T-cell (primary cell): ENCODE measurements around the gene FOXO3. TPM values are rescaled to one million over a fixed set of nuclear protein-coding genes. Genes with fewer than 3 reads are reported as not detected.

ENCODE experiments used
- ATAC-seq, 4 experiments: fragments of 200-7000 bp in 3 of 4; fragments of 150-1000 bp in 1 of 4; cut with Tn5 transposase; replicated peaks in 1 of 4; 1 replicate in 3 of 4; 2 replicates in 1 of 4; pipeline ENCODE4 v1.10.0; 2021; ENCODE audit warnings: moderate library complexity in 3 of 4, mild to moderate bottlenecking in 2 of 4, moderate number of reproducible peaks in 1 of 4
- CTCF ChIA-PET, 2 donors: fragments of 300-600 bp; sonication (Branson Sonifier 250); formaldehyde crosslinking; loops; one replicate each; lab custom pipeline; 2022; ENCODE audit warnings: antibody characterized with exemption in 2 of 2; lab: Charles Lee
- POLR2A ChIA-PET, 2 donors: fragments of 300-600 bp; sonication (Branson Sonifier 250); formaldehyde crosslinking; loops; one replicate each; lab custom pipeline; 2022; ENCODE audit warnings: antibody characterized with exemption in 2 of 2; lab: Charles Lee
- DNase-seq, 35 experiments: peaks; one replicate each; pipeline versions ENCODE4 v3.0.0 to v3.0.0-alpha.2; 2013 to 2023
- H3K27ac ChIP-seq: one replicate; pipeline ENCODE4 v1.5.1; 2013; ENCODE audit warnings: low read length
- H3K27me3 ChIP-seq, 2 experiments: replicated peaks in 1 of 2; 1 replicate in 1 of 2; 2 replicates in 1 of 2; pipeline versions ENCODE4 v1.6.1 to v1.7.0; 2013; ENCODE audit warnings: low read length in 1 of 2, mixed read lengths in 1 of 2; ENCODE audit not compliant: control insufficient read depth in 2 of 2, insufficient read depth in 2 of 2; ENCODE audit errors: extremely low read depth in 1 of 2
- H3K36me3 ChIP-seq, 2 donors: 1 replicate in 1 of 2; 2 replicates in 1 of 2; pipeline versions ENCODE4 v1.6.1 to v1.7.0; 2013; ENCODE audit warnings: low read length in 1 of 2; ENCODE audit not compliant: control insufficient read depth in 2 of 2, insufficient read depth in 1 of 2; ENCODE audit errors: extremely low read depth in 1 of 2
- H3K4me1 ChIP-seq, 2 experiments: 1 replicate in 1 of 2; 2 replicates in 1 of 2; pipeline versions ENCODE4 v1.6.1 to v1.7.0; 2013; ENCODE audit warnings: low read length in 2 of 2, mixed read lengths in 1 of 2; ENCODE audit not compliant: insufficient read depth in 2 of 2, control insufficient read depth in 1 of 2; ENCODE audit errors: extremely low read depth in 1 of 2
- H3K4me3 ChIP-seq, 2 donors: 1 replicate in 1 of 2; 2 replicates in 1 of 2; pipeline versions ENCODE4 v1.5.1 to v1.7.0; 2013; ENCODE audit warnings: mild to moderate bottlenecking in 2 of 2, low read length in 1 of 2, moderate library complexity in 1 of 2; ENCODE audit not compliant: control insufficient read depth in 1 of 2; ENCODE audit errors: extremely low read depth in 1 of 2
- H3K9me3 ChIP-seq: 2 replicates; pipeline ENCODE4 v1.7.0; 2013
- H3K27ac Mint-ChIP-seq, 2 donors: one replicate each; pipeline ENCODE4 v1.8.0; 2020 to 2021; ENCODE audit warnings: mild to moderate bottlenecking in 2 of 2, mixed read lengths in 2 of 2
- H3K27me3 Mint-ChIP-seq, 2 donors: one replicate each; pipeline ENCODE4 v1.8.0; 2021 to 2022; ENCODE audit warnings: mixed read lengths in 2 of 2
- H3K36me3 Mint-ChIP-seq: one replicate; pipeline ENCODE4 v1.8.0; 2021; ENCODE audit warnings: mixed read lengths
- H3K4me1 Mint-ChIP-seq, 3 donors: one replicate each; pipeline ENCODE4 v1.8.0; 2020 to 2022; ENCODE audit warnings: mixed read lengths in 3 of 3, mild to moderate bottlenecking in 1 of 3
- H3K4me3 Mint-ChIP-seq, 3 donors: one replicate each; pipeline ENCODE4 v1.8.0; 2020 to 2022; ENCODE audit warnings: mild to moderate bottlenecking in 3 of 3, mixed read lengths in 3 of 3, moderate library complexity in 3 of 3
- H3K9me3 Mint-ChIP-seq, 3 donors: one replicate each; pipeline ENCODE4 v1.8.0; 2020 to 2022; ENCODE audit warnings: mixed read lengths in 3 of 3
- WGBS: methylation state at CpG from one replicate; pipeline ENCODE4 v1.1.5; 2013; ENCODE audit warnings: missing lambda C conversion rate; ENCODE audit not compliant: insufficient coverage; 5-methylcytosine and 5-hydroxymethylcytosine counted together
- total RNA-seq, 35 experiments: library from RNA in 6 of 35; stranded (reverse) in 6 of 35; fragments of 120-200 nt in 1 of 35; gene quantifications; one replicate each; pipeline versions ENCODE4 v1.2.1 to v1.2.4 and lab custom pipeline; 2013 to 2026

FOXO3 gene
- total RNA-seq, 5 donors from 2014 or later (not counting 1 experiment from before 2014, with no cell fraction given), result 21.5 to 26.2 (median 22.2) TPM

- Histone ChIP-seq H3K4me1 (no peaks in the 10 kb centered on the region), H3K27ac (no peak overlapping the region), H3K27me3 (no peaks in the 10 kb centered on the region), H3K4me3 (no peak overlapping the region), H3K9me3 (no peaks in the 10 kb centered on the region), H3K36me3 (no peaks in the 10 kb centered on the region)
- no peak overlapping the region for H3K27ac Mint-ChIP-seq
- H3K27me3 Mint-ChIP-seq, result no peaks in the 10 kb centered on the region
- no peak overlapping the region for H3K4me3 Mint-ChIP-seq
- ATAC-seq (no peak), DNase-seq (no peak)
- peaks cover 28% of the 10 kb centered on the region for H3K36me3 Mint-ChIP-seq
- ChIA-PET POLR2A (no interaction called here), CTCF (no interaction called here)
- whole genome bisulfite sequencing, result 100% methylated on average over 3 of the region's 4 CpGs
- H3K9me3 Mint-ChIP-seq, result no peaks in the 10 kb centered on the region
- H3K4me1 Mint-ChIP-seq, result peaks cover 29 to 44% (median 35%) of the 10 kb centered on the region in 3 donors
These were observed 83.5 kb downstream of the FOXO3 start for GRCh38 chr6:108644252-108644651.

DNA sequence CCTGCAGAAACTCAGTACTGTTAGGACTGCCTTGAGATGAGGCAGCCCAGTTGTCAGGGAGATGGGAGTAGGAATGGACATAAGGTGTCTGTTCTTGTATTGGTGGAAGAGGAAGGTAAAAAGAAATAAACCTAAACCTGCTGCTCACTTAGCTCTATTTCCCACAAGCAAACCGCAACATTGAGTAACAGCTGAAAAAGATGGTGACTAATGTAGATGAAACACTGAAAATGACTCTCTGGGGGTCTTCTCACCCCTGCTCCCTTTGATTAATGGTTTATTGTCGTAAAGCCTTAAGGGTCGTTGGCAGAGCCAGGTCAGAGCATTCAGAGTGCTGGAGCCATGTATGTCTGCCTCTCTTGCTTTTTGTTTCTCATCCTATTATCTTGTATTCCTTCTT lies 87.5 kb downstream of the FOXO3 start:
- Mint-ChIP-seq H3K36me3 (peaks cover 24% of the 10 kb centered on the region), H3K4me3 (no peak overlapping the region), H3K9me3 (no peaks in the 10 kb centered on the region), H3K27me3 (no peaks in the 10 kb centered on the region), H3K4me1 (peaks cover 43 to 57% (median 55%) of the 10 kb centered on the region in 3 donors), H3K27ac (no peak overlapping the region)
- DNase-seq (no peak), ATAC-seq (no peak)
- WGBS, result no CpG with 5 or more reads among the region's 3 CpGs
- H3K36me3 ChIP-seq, result no peaks in the 10 kb centered on the region
- no peak overlapping the region for H3K27ac ChIP-seq
- ChIA-PET POLR2A (interaction anchor here in 1 of 2 donors (0.5 kb wide), 1 partner anchor 102 kb away, joined by 3 read pairs; no protein-coding TSS in a partner anchor), CTCF (interaction anchor here (0.6 to 0.7 kb wide), 2 partner anchors 90 to 243 kb away, joined by 3 to 8 read pairs; no protein-coding TSS in a partner anchor)
- peaks cover under 1 to 9% of the 10 kb centered on the region in 2 experiments for H3K4me1 ChIP-seq
- no peaks in the 10 kb centered on the region for H3K9me3 ChIP-seq
- no peak overlapping the region for H3K4me3 ChIP-seq
- no peaks in the 10 kb centered on the region for H3K27me3 ChIP-seq

DNA sequence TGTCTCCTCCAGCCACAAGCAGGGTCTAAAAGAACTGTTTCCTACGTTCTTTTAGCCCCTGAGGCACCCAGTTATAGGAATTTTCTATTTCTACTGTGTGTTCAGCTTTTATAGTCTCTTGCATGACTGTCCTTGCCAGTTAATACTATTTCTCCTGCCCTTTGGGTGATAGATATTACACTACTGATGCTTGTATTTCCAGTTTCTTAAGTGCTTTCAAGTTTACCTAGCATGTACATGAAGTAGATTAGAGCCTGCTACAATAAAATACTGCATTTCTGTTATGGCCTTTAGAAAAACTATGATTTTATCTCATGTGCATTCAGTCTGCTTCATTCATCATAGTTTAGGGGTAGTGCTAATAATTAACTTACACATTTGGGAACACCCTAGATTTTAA lies 89.6 kb downstream of the FOXO3 start:
- no peaks in the 10 kb centered on the region for H3K9me3 Mint-ChIP-seq
- peaks cover 9 to 16% of the 10 kb centered on the region in 2 experiments for H3K4me1 ChIP-seq
- H3K4me1 Mint-ChIP-seq, result peaks cover 42 to 66% (median 59%) of the 10 kb centered on the region in 3 donors
- H3K4me3 Mint-ChIP-seq, result no peak overlapping the region
- H3K27me3 ChIP-seq, result no peaks in the 10 kb centered on the region
- no peaks in the 10 kb centered on the region for H3K36me3 ChIP-seq
- peaks cover 20% of the 10 kb centered on the region for H3K36me3 Mint-ChIP-seq
- DNase-seq, result no peak
- ChIA-PET CTCF (interaction anchor here in 1 of 2 donors (0.6 kb wide), 1 partner anchor 48 kb away, joined by 3 read pairs; no protein-coding TSS in a partner anchor), POLR2A (no interaction called here)
- H3K27ac ChIP-seq, result no peak overlapping the region
- no peaks in the 10 kb centered on the region for H3K27me3 Mint-ChIP-seq
- no peak overlapping the region for H3K27ac Mint-ChIP-seq
- WGBS, result no CpG with 5 or more reads among the region's 1 CpG
- no peaks in the 10 kb centered on the region for H3K9me3 ChIP-seq
- no peak for ATAC-seq
- H3K4me3 ChIP-seq, result no peak overlapping the region

- Histone ChIP-seq H3K27ac (no peak overlapping the region), H3K4me3 (no peak overlapping the region), H3K36me3 (no peaks in the 10 kb centered on the region), H3K9me3 (no peaks in the 10 kb centered on the region), H3K4me1 (peaks cover 9 to 16% of the 10 kb centered on the region in 2 experiments), H3K27me3 (no peaks in the 10 kb centered on the region)
- Mint-ChIP-seq H3K36me3 (peaks cover 18% of the 10 kb centered on the region), H3K9me3 (no peaks in the 10 kb centered on the region), H3K27me3 (no peaks in the 10 kb centered on the region), H3K4me3 (no peak overlapping the region), H3K27ac (no peak overlapping the region), H3K4me1 (peaks cover 42 to 65% (median 57%) of the 10 kb centered on the region in 3 donors)
- CTCF ChIA-PET, result interaction anchor here in 1 of 2 donors (0.6 kb wide), 1 partner anchor 49 kb away, joined by 3 read pairs; no protein-coding TSS in a partner anchor
- ATAC-seq (no peak), DNase-seq (no peak)
- POLR2A ChIA-PET, result interaction anchor here in 1 of 2 donors (0.5 kb wide), 1 partner anchor 1541 kb away, joined by 3 read pairs; no protein-coding TSS in a partner anchor
- 60% methylated on average over 1 of the region's 5 CpGs for WGBS
These were observed 90.1 kb downstream of the FOXO3 start for GRCh38 chr6:108650781-108651180.

- ATAC-seq, result no peak
- peaks cover 40 to 67% (median 62%) of the 10 kb centered on the region in 3 donors for H3K4me1 Mint-ChIP-seq
- CTCF ChIA-PET, result no interaction called here
- Histone ChIP-seq H3K27me3 (no peaks in the 10 kb centered on the region), H3K4me1 (peaks cover 9 to 16% of the 10 kb centered on the region in 2 experiments), H3K27ac (no peak overlapping the region), H3K36me3 (no peaks in the 10 kb centered on the region), H3K4me3 (no peak overlapping the region), H3K9me3 (no peaks in the 10 kb centered on the region)
- 90% methylated on average over 6 of the region's 9 CpGs for WGBS
- DNase-seq, result no peak
- no peak overlapping the region for H3K27ac Mint-ChIP-seq
- peaks cover 24% of the 10 kb centered on the region for H3K36me3 Mint-ChIP-seq
- no peaks in the 10 kb centered on the region for H3K9me3 Mint-ChIP-seq
- no peaks in the 10 kb centered on the region for H3K27me3 Mint-ChIP-seq
- POLR2A ChIA-PET, result interaction anchor here (0.5 kb wide), 2 partner anchors 92 to 1542 kb away, joined by 3 read pairs; no protein-coding TSS in a partner anchor
- no peak overlapping the region for H3K4me3 Mint-ChIP-seq
These were observed 90.9 kb downstream of the FOXO3 start for GRCh38 chr6:108651340-108652227.

GRCh38 chr6:108652375-108652774 lies 91.7 kb downstream of the FOXO3 start:
- peaks cover 21% of the 10 kb centered on the region for H3K36me3 Mint-ChIP-seq
- H3K4me1 Mint-ChIP-seq, result peaks cover 44 to 74% (median 61%) of the 10 kb centered on the region in 3 donors
- ATAC-seq, result no peak
- POLR2A ChIA-PET, result no interaction called here
- no peak overlapping the region for H3K27ac ChIP-seq
- no peaks in the 10 kb centered on the region for H3K27me3 ChIP-seq
- peaks cover 9 to 16% of the 10 kb centered on the region in 2 experiments for H3K4me1 ChIP-seq
- CTCF ChIA-PET, result no interaction called here
- no peaks in the 10 kb centered on the region for H3K27me3 Mint-ChIP-seq
- no peak overlapping the region for H3K4me3 Mint-ChIP-seq
- H3K9me3 ChIP-seq, result no peaks in the 10 kb centered on the region
- no peaks in the 10 kb centered on the region for H3K36me3 ChIP-seq
- H3K4me3 ChIP-seq, result no peak overlapping the region
- DNase-seq, result no peak
- no peak overlapping the region for H3K27ac Mint-ChIP-seq
- H3K9me3 Mint-ChIP-seq, result no peaks in the 10 kb centered on the region
